Suprapubic skin (tissue), 4 donors: ENCODE data around the gene LMCD1. TPM values are rescaled to one million over a fixed set of nuclear protein-coding genes. Genes with fewer than 3 reads are reported as not detected.

Experiments
- DNase-seq, 2 donors: peaks; one replicate each; pipeline ENCODE4 v3.0.0-alpha.2; 2019; ENCODE audit warnings: low spot score in 2 of 2
- H3K27ac ChIP-seq: fragments of 200-600 bp; sonication (generic); one replicate; pipeline ENCODE4 v1.5.1; 2019
- H3K27me3 ChIP-seq: fragments of 200-600 bp; sonication (generic); one replicate; pipeline ENCODE4 v1.5.1; 2019
- H3K36me3 ChIP-seq: fragments of 200-600 bp; sonication (generic); one replicate; pipeline ENCODE4 v1.5.1; 2019
- H3K4me1 ChIP-seq: fragments of 200-600 bp; sonication (generic); one replicate; pipeline ENCODE4 v1.5.1; 2019
- H3K4me3 ChIP-seq: fragments of 200-600 bp; sonication (generic); one replicate; pipeline ENCODE4 v1.5.1; 2019; ENCODE audit warnings: mild to moderate bottlenecking
- H3K9me3 ChIP-seq: fragments of 200-600 bp; sonication (generic); one replicate; pipeline ENCODE4 v1.5.1; 2019
- EP300 ChIP-seq: sonication (generic); formaldehyde crosslinking; IDR thresholded peaks from one replicate; pipeline ENCODE4 v1.6.1; 2017; ENCODE audit warnings: antibody characterized with exemption
- POLR2A ChIP-seq, 2 donors: fragments of 450-650 bp; IDR thresholded peaks; one replicate each; pipeline ENCODE4 v1.6.1; 2017; ENCODE audit warnings: antibody characterized with exemption in 2 of 2, mild to moderate bottlenecking in 2 of 2, moderate library complexity in 2 of 2
- POLR2AphosphoS5 ChIP-seq, 3 donors: sonication (generic); formaldehyde crosslinking; IDR thresholded peaks; one replicate each; pipeline ENCODE4 v1.6.1; 2017; ENCODE audit warnings: antibody characterized with exemption in 3 of 3
- WGBS: methylation state at CpG from one replicate; pipeline ENCODE4 v1.1.5; 2018; 5-methylcytosine and 5-hydroxymethylcytosine counted together
- total RNA-seq, 4 donors: library from RNA; depleted of rRNA; stranded (reverse); fragments of >200 nt; gene quantifications; one replicate each; pipeline ENCODE4 v1.1.0, GENCODE V29; 2016
- TF ChIP-seq, protein P1 (sequence below), 2 donors: fragments of 200-600 bp in 1 of 2; fragments of 450-650 bp in 1 of 2; sonication (generic) in 1 of 2; IDR thresholded peaks; one replicate each; pipeline ENCODE4 v1.5.1; 2016 to 2019; ENCODE audit warnings: antibody characterized with exemption in 2 of 2, mild to moderate bottlenecking in 1 of 2, moderate library complexity in 1 of 2

Gene LMCD1
- total RNA-seq, 4 donors from 2014 or later = 33.4 to 49.3 (median 36.8) TPM

GRCh38 chr3:8529181-8529637 lies 27.6 kb downstream of the LMCD1 start:
- TF ChIP-seq EP300 = no peak
- TF ChIP-seq, protein P1, sequence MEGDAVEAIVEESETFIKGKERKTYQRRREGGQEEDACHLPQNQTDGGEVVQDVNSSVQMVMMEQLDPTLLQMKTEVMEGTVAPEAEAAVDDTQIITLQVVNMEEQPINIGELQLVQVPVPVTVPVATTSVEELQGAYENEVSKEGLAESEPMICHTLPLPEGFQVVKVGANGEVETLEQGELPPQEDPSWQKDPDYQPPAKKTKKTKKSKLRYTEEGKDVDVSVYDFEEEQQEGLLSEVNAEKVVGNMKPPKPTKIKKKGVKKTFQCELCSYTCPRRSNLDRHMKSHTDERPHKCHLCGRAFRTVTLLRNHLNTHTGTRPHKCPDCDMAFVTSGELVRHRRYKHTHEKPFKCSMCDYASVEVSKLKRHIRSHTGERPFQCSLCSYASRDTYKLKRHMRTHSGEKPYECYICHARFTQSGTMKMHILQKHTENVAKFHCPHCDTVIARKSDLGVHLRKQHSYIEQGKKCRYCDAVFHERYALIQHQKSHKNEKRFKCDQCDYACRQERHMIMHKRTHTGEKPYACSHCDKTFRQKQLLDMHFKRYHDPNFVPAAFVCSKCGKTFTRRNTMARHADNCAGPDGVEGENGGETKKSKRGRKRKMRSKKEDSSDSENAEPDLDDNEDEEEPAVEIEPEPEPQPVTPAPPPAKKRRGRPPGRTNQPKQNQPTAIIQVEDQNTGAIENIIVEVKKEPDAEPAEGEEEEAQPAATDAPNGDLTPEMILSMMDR (IDR thresholded peaks at IDR 0.05) = no peak
- TF ChIP-seq POLR2A (IDR thresholded peaks at IDR 0.05) = no peak
- TF ChIP-seq POLR2AphosphoS5 (IDR thresholded peaks at IDR 0.05) = no peak
- no peak overlapping the region for H3K4me3 ChIP-seq
- peak overlapping the region; percentile 66 for H3K27ac ChIP-seq
- no peaks in the 10 kb centered on the region for H3K27me3 ChIP-seq
- H3K36me3 ChIP-seq = no peaks in the 10 kb centered on the region
- peaks cover 66% of the 10 kb centered on the region for H3K4me1 ChIP-seq
- 70% methylated on average over 9 of the region's 9 CpGs for WGBS
- no peaks in the 10 kb centered on the region for H3K9me3 ChIP-seq
- no peak for DNase-seq

GRCh38 chr3:8529738-8530525 lies 28.3 kb downstream of the LMCD1 start:
- H3K9me3 ChIP-seq = no peaks in the 10 kb centered on the region
- H3K27me3 ChIP-seq = no peaks in the 10 kb centered on the region
- peaks cover 60% of the 10 kb centered on the region for H3K4me1 ChIP-seq
- 78% methylated on average over 12 of the region's 12 CpGs for WGBS
- no peak overlapping the region for H3K4me3 ChIP-seq
- TF ChIP-seq POLR2A (IDR thresholded peaks at IDR 0.05) (no peak), EP300 (no peak), POLR2AphosphoS5 (IDR thresholded peaks at IDR 0.05) (no peak)
- TF ChIP-seq, protein P1 (IDR thresholded peaks at IDR 0.05) = no peak
- no peaks in the 10 kb centered on the region for H3K36me3 ChIP-seq
- DNase-seq = no peak
- peak overlapping the region; percentile 12 for H3K27ac ChIP-seq

- TF ChIP-seq POLR2AphosphoS5 (IDR thresholded peaks at IDR 0.05) (no peak), EP300 (no peak), POLR2A (IDR thresholded peaks at IDR 0.05) (no peak)
- TF ChIP-seq, protein P1 (IDR thresholded peaks at IDR 0.05) = no peak
- H3K9me3 ChIP-seq = no peaks in the 10 kb centered on the region
- 67% methylated on average over 1 of the region's 1 CpG for WGBS
- DNase-seq = no peak
- H3K4me3 ChIP-seq = no peak overlapping the region
- H3K4me1 ChIP-seq = peaks cover 60% of the 10 kb centered on the region
- no peaks in the 10 kb centered on the region for H3K27me3 ChIP-seq
- no peaks in the 10 kb centered on the region for H3K36me3 ChIP-seq
- H3K27ac ChIP-seq = no peak overlapping the region
Measured at GRCh38 chr3:8530581-8530980, 29.0 kb downstream of the LMCD1 start.

DNA sequence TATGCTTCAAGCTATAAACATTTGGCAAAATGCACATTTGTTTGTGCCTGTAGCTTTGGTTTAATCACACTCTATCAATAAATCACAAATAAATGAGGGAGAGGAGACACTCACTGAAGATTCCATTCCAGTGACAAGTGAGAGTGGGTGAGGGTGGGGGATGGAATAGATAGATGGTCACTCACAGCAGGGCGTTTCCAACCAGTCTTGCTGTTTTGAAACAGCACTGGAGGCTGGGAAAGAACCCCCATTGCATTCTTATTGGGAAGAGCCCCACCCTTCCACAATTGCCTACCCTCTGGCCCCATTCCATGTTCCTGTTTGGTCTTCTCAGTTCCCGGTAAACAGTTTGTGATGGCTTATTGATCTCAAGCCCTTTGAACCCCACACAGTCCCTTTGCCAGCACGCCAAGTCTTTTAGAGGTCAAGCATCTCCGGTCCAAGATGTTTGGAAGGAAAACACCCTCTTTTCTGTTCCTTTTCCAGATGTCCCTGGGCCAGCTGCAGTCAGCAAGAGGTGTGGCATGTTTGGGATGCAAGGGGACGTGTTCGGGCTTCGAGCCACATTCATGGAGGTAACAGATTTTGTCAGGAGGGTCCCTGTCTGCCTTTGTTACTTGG lies 30.7 kb downstream of the LMCD1 start:
- Histone ChIP-seq H3K9me3 (no peaks in the 10 kb centered on the region), H3K4me1 (peaks cover 56% of the 10 kb centered on the region), H3K36me3 (peaks cover 3% of the 10 kb centered on the region), H3K27ac (peak overlapping the region; percentile 72), H3K27me3 (no peaks in the 10 kb centered on the region), H3K4me3 (no peak overlapping the region)
- DNase-seq = peak in 1 of 2 donors; percentile 79
- WGBS = 34% methylated on average over 7 of the region's 7 CpGs
- peak in 2 of 3 donors; percentile 13 to 68 for TF ChIP-seq POLR2AphosphoS5 (IDR thresholded peaks at IDR 0.05)
- TF ChIP-seq, protein P1 (IDR thresholded peaks at IDR 0.05) = no peak
- TF ChIP-seq EP300 = no peak
- no peak for TF ChIP-seq POLR2A (IDR thresholded peaks at IDR 0.05)
